ENCODE data around the gene ARHGDIA.

Gene ARHGDIA

GRCh38 chr17:81906476-81907218 lies 35.5 kb upstream of the ARHGDIA start:
- DNase-seq (ENCODE audit: low read depth in 2 of 2) = no peak

GRCh38 chr17:81905993-81906392 lies 34.9 kb upstream of the ARHGDIA start:
- DNase-seq (ENCODE audit: low read depth in 2 of 2) = no peak

- DNase-seq (ENCODE audit: low read depth in 2 of 2) = no peak
Observed at GRCh38 chr17:81905424-81905875, 34.3 kb upstream of the ARHGDIA start.

- no peak for DNase-seq (ENCODE audit: low read depth in 2 of 2)
Observed at GRCh38 chr17:81904600-81905423, 33.7 kb upstream of the ARHGDIA start.

GRCh38 chr17:81903896-81904599 lies 32.9 kb upstream of the ARHGDIA start:
- DNase-seq (ENCODE audit: low read depth in 2 of 2) = no peak

GRCh38 chr17:81903415-81903831 lies 32.3 kb upstream of the ARHGDIA start:
- no peak for DNase-seq (ENCODE audit: low read depth in 2 of 2)

GRCh38 chr17:81902653-81903414 lies 31.7 kb upstream of the ARHGDIA start:
- DNase-seq (ENCODE audit: low read depth in 2 of 2) = no peak

GRCh38 chr17:81902023-81902652 lies 31.0 kb upstream of the ARHGDIA start, which contains the start of gene NPB:
Gene NPB (plus strand): TSS chr17:81902238. CDS start chr17:81902278, 40 bp downstream.
- DNase-seq (ENCODE audit: low read depth in 2 of 2) = no peak

GRCh38 chr17:81901167-81902022 lies 30.3 kb upstream of the ARHGDIA start:
- DNase-seq (ENCODE audit: low read depth in 2 of 2) = no peak

- DNase-seq (ENCODE audit: low read depth in 2 of 2) = no peak
Observed at GRCh38 chr17:81900181-81900820, 29.2 kb upstream of the ARHGDIA start.

GRCh38 chr17:81899514-81900166 lies 28.5 kb upstream of the ARHGDIA start:
- DNase-seq (ENCODE audit: low read depth in 2 of 2) = no peak

- no peak for DNase-seq (ENCODE audit: low read depth in 2 of 2)
Observed at GRCh38 chr17:81898885-81899284, 27.7 kb upstream of the ARHGDIA start.

- no peak for DNase-seq (ENCODE audit: low read depth in 2 of 2)
Observed at GRCh38 chr17:81898029-81898866, 27.1 kb upstream of the ARHGDIA start.

GRCh38 chr17:81895400-81895799 lies 24.3 kb upstream of the ARHGDIA start:
- DNase-seq (ENCODE audit: low read depth in 2 of 2) = no peak

- DNase-seq (ENCODE audit: low read depth in 2 of 2) = no peak
Observed at GRCh38 chr17:81891303-81891552, 20.1 kb upstream of the ARHGDIA start.

GRCh38 chr17:81890447-81891302 lies 19.5 kb upstream of the ARHGDIA start:
- DNase-seq (ENCODE audit: low read depth in 2 of 2) = no peak

GRCh38 chr17:81889602-81890001 lies 18.5 kb upstream of the ARHGDIA start:
- DNase-seq (ENCODE audit: low read depth in 2 of 2) = no peak
